Measurements from ENCODE around the gene ANXA8L1. TPM values are rescaled to one million over a fixed set of nuclear protein-coding genes. Genes with fewer than 3 reads are reported as not detected.
"Not testable (repeated sequence)": the region's sequence is repeated elsewhere in the genome, so short reads cannot be mapped to it uniquely, and the experiment has no call there.

The ANXA8L1 gene
- 10 to 100 TPM; 12.0 to 18.9 TPM for total RNA-seq
- 10 to 100 TPM; 22.0 to 23.9 TPM for polyA plus RNA-seq
- long read RNA-seq, donor 1: 0 reads
- long read RNA-seq, donor 2, partial matches to known transcripts: 0 of 1 reads
- long read RNA-seq, donor 2, other reads (novel, unspliced or antisense): 0 of 1 reads
- long read RNA-seq, donor 3: 0 reads
- long read RNA-seq, donor 4: 0 reads
- long read RNA-seq, donor 5: 0 reads

GRCh38 chr10:46375406-46375805 lies at the start of gene ANXA8L1:
TSS of gene ANXA8L1 (plus strand) at chr10:46375776. CDS start at chr10:46375852, 76 bp downstream.
- H3K27ac ChIP-seq (ENCODE audit: low read depth in 1 of 2, low read length in 1 of 2); H3K4me3 ChIP-seq; H3K4me1 ChIP-seq (ENCODE audit: control insufficient read depth in 5 of 5, insufficient read depth in 5 of 5, low read length in 5 of 5); H3K9ac ChIP-seq (ENCODE audit: insufficient read depth in 1 of 2, low read length in 2 of 2); H3K9me3 ChIP-seq (ENCODE audit: control insufficient read depth in 4 of 4, insufficient read depth in 3 of 4, low read length in 3 of 4); H3K27me3 ChIP-seq (ENCODE audit: control insufficient read depth in 3 of 3, insufficient read depth in 3 of 3, low read length in 2 of 3); H3K36me3 ChIP-seq (ENCODE audit: control insufficient read depth in 4 of 4, insufficient read depth in 4 of 4, low read length in 4 of 4); DNase-seq: not testable (repeated sequence)
- 70 to 74% methylated on average over 4 to 5 of the region's 11 CpGs for WGBS, 2 donors
- peak; percentile 21 for ATAC-seq (ENCODE audit: insufficient read depth, low FRiP score)

GRCh38 chr10:46326066-46326465 lies 49.5 kb upstream of the ANXA8L1 start:
- H3K9me3 ChIP-seq (ENCODE audit: control insufficient read depth in 4 of 4, insufficient read depth in 3 of 4, low read length in 3 of 4): no peaks in the 10 kb centered on the region
- H3K4me1 ChIP-seq (ENCODE audit: control insufficient read depth in 5 of 5, insufficient read depth in 5 of 5, low read length in 5 of 5): no peaks in the 10 kb centered on the region
- H3K27ac ChIP-seq (ENCODE audit: low read depth in 1 of 2, low read length in 1 of 2): no peak overlapping the region
- peak in 1 of 3 donors; percentile 4 for DNase-seq
- TF ChIP-seq CTCF (IDR thresholded peaks at IDR 0.05; ENCODE audit: control extremely low read depth, extremely low read depth): no peak
- WGBS, 2 donors: 0 to 56% methylated on average over 1 of the region's 1 CpG
- no peak for ATAC-seq (ENCODE audit: insufficient read depth, low FRiP score)
- H3K9ac ChIP-seq (ENCODE audit: insufficient read depth in 1 of 2, low read length in 2 of 2): no peak overlapping the region
- peaks cover 0 to 4% (median 0%) of the 10 kb centered on the region in 3 donors for H3K27me3 ChIP-seq (ENCODE audit: control insufficient read depth in 3 of 3, insufficient read depth in 3 of 3, low read length in 2 of 3)
- H3K36me3 ChIP-seq (ENCODE audit: control insufficient read depth in 4 of 4, insufficient read depth in 4 of 4, low read length in 4 of 4): no peaks in the 10 kb centered on the region
- no peak overlapping the region for H3K4me3 ChIP-seq

- Histone ChIP-seq H3K9ac (ENCODE audit: insufficient read depth in 1 of 2, low read length in 2 of 2) (no peak overlapping the region), H3K4me3 (no peak overlapping the region), H3K36me3 (ENCODE audit: control insufficient read depth in 4 of 4, insufficient read depth in 4 of 4, low read length in 4 of 4) (no peaks in the 10 kb centered on the region), H3K27me3 (ENCODE audit: control insufficient read depth in 3 of 3, insufficient read depth in 3 of 3, low read length in 2 of 3) (peaks cover 0 to 7% (median 0%) of the 10 kb centered on the region in 3 donors), H3K9me3 (ENCODE audit: control insufficient read depth in 4 of 4, insufficient read depth in 3 of 4, low read length in 3 of 4) (no peaks in the 10 kb centered on the region), H3K4me1 (ENCODE audit: control insufficient read depth in 5 of 5, insufficient read depth in 5 of 5, low read length in 5 of 5) (no peaks in the 10 kb centered on the region), H3K27ac (ENCODE audit: low read depth in 1 of 2, low read length in 1 of 2) (no peak overlapping the region)
- WGBS, 2 donors: 91 to 93% methylated on average over 4 of the region's 4 CpGs
- ATAC-seq (ENCODE audit: insufficient read depth, low FRiP score) (no peak), DNase-seq (peak in 1 of 3 donors; percentile 8)
- TF ChIP-seq CTCF (IDR thresholded peaks at IDR 0.05; ENCODE audit: control extremely low read depth, extremely low read depth): no peak
Measured at GRCh38 chr10:46326971-46327370, 48.6 kb upstream of the ANXA8L1 start.

GRCh38 chr10:46327685-46328084 lies 47.9 kb upstream of the ANXA8L1 start:
- no peaks in the 10 kb centered on the region for H3K9me3 ChIP-seq (ENCODE audit: control insufficient read depth in 4 of 4, insufficient read depth in 3 of 4, low read length in 3 of 4)
- ATAC-seq (ENCODE audit: insufficient read depth, low FRiP score): no peak
- H3K4me3 ChIP-seq: no peak overlapping the region
- H3K9ac ChIP-seq (ENCODE audit: insufficient read depth in 1 of 2, low read length in 2 of 2): no peak overlapping the region
- WGBS, 2 donors: 84 to 92% methylated on average over 5 of the region's 5 CpGs
- peaks cover 0 to 7% (median 0%) of the 10 kb centered on the region in 3 donors for H3K27me3 ChIP-seq (ENCODE audit: control insufficient read depth in 3 of 3, insufficient read depth in 3 of 3, low read length in 2 of 3)
- no peaks in the 10 kb centered on the region for H3K4me1 ChIP-seq (ENCODE audit: control insufficient read depth in 5 of 5, insufficient read depth in 5 of 5, low read length in 5 of 5)
- no peak overlapping the region for H3K27ac ChIP-seq (ENCODE audit: low read depth in 1 of 2, low read length in 1 of 2)
- peak in 1 of 3 donors; percentile 6 for DNase-seq
- TF ChIP-seq CTCF (IDR thresholded peaks at IDR 0.05; ENCODE audit: control extremely low read depth, extremely low read depth): no peak
- H3K36me3 ChIP-seq (ENCODE audit: control insufficient read depth in 4 of 4, insufficient read depth in 4 of 4, low read length in 4 of 4): no peaks in the 10 kb centered on the region

All from lung (tissue), 16 donors.